H1 (cell line): ENCODE data around the gene AP4M1. TPM values are rescaled to one million over a fixed set of nuclear protein-coding genes. Genes with fewer than 3 reads are reported as not detected.

Source experiments
- CTCF ChIA-PET: fragments of 300-600 bp; sonication (Branson Sonifier 250); formaldehyde crosslinking; loops from one replicate; lab custom pipeline; 2021; ENCODE audit not compliant: partially characterized antibody; lab: Charles Lee
- POLR2A ChIA-PET: fragments of 300-600 bp; sonication (Branson Sonifier 250); formaldehyde crosslinking; loops from one replicate; lab custom pipeline; 2021; ENCODE audit warnings: inconsistent platforms; ENCODE audit not compliant: partially characterized antibody; lab: Charles Lee
- DNase-seq, 2 experiments: peaks; one replicate each; pipeline versions ENCODE4 v3.0.0 to v3.0.0-alpha.2; 2010 to 2022; ENCODE audit warnings: low spot score in 2 of 2, low read depth in 1 of 2, mixed read lengths in 1 of 2
- FAIRE-seq: peaks from 2 replicates; lab custom pipeline; 2011; peaks lifted over from hg19 to GRCh38; lab: Jason Lieb, UNC
- H2AFZ ChIP-seq: 2 replicates; pipeline ENCODE4 v1.8.1; 2012; ENCODE audit warnings: low read length, inconsistent platforms
- H2AK5ac ChIP-seq: 2 replicates; pipeline ENCODE4 v1.6.1; 2013; ENCODE audit warnings: low read depth, low read length
- H2BK120ac ChIP-seq: replicated peaks from 2 replicates; pipeline ENCODE3; 2013; ENCODE audit warnings: low read depth, low read length, inconsistent platforms
- H2BK12ac ChIP-seq: 2 replicates; pipeline ENCODE4 v1.6.1; 2013; ENCODE audit warnings: low read depth, low read length
- H2BK15ac ChIP-seq: 2 replicates; pipeline ENCODE4 v1.6.1; 2013; ENCODE audit warnings: low read length
- H2BK20ac ChIP-seq: 2 replicates; pipeline ENCODE4 v1.6.1; 2013; ENCODE audit warnings: low read length
- H2BK5ac ChIP-seq: 2 replicates; pipeline ENCODE4 v1.6.1; 2013; ENCODE audit warnings: low read depth, low read length
- H3K14ac ChIP-seq: 2 replicates; pipeline ENCODE4 v1.6.1; 2013; ENCODE audit warnings: inconsistent platforms; ENCODE audit not compliant: insufficient read length
- H3K18ac ChIP-seq: 2 replicates; pipeline ENCODE4 v1.6.1; 2013; ENCODE audit warnings: low read length; ENCODE audit errors: extremely low read depth
- H3K23ac ChIP-seq: 2 replicates; pipeline ENCODE4 v1.6.1; 2013; ENCODE audit warnings: inconsistent platforms; ENCODE audit not compliant: insufficient read length
- H3K23me2 ChIP-seq: 2 replicates; pipeline ENCODE4 v1.6.1; 2013; ENCODE audit warnings: low read depth, low read length
- H3K27ac ChIP-seq: 2 replicates; pipeline ENCODE4 v1.6.1; 2011; ENCODE audit warnings: low read depth, low read length, inconsistent platforms
- H3K27me3 ChIP-seq, 4 experiments: replicated peaks in 1 of 4; 1 replicate in 1 of 4; 2 replicates in 3 of 4; pipeline versions ENCODE4 v1.6.1 to v1.8.1; 2011 to 2013; ENCODE audit warnings: low read length in 3 of 4, mild to moderate bottlenecking in 3 of 4, inconsistent platforms in 2 of 4, mixed read lengths in 2 of 4, moderate library complexity in 1 of 4; ENCODE audit not compliant: control insufficient read depth in 3 of 4, insufficient read depth in 3 of 4; ENCODE audit errors: extremely low read depth in 1 of 4
- H3K36me3 ChIP-seq, 4 experiments: 2 replicates each; pipeline versions ENCODE4 v1.6.1 to v1.8.1; 2011 to 2013; ENCODE audit warnings: mild to moderate bottlenecking in 4 of 4, low read length in 3 of 4, moderate library complexity in 2 of 4, control low read depth in 1 of 4, inconsistent platforms in 1 of 4; ENCODE audit not compliant: insufficient read depth in 4 of 4, control insufficient read depth in 2 of 4
- H3K4ac ChIP-seq: replicated peaks from 2 replicates; pipeline ENCODE3; 2013; ENCODE audit warnings: low read length, low read depth, mixed read lengths, inconsistent platforms; ENCODE audit not compliant: insufficient read length
- H3K4me1 ChIP-seq, 4 experiments: replicated peaks in 1 of 4; 1 replicate in 1 of 4; 2 replicates in 3 of 4; pipeline versions ENCODE4 v1.6.1 to v1.8.1; 2011 to 2013; ENCODE audit warnings: low read length in 3 of 4, inconsistent platforms in 2 of 4, mixed read lengths in 1 of 4; ENCODE audit not compliant: insufficient read depth in 4 of 4, control insufficient read depth in 3 of 4
- H3K4me2 ChIP-seq, 2 experiments: 2 replicates each; pipeline versions ENCODE4 v1.6.1 to v1.8.1; 2011 to 2013; ENCODE audit warnings: low read depth in 2 of 2, low read length in 2 of 2, control low read depth in 1 of 2, inconsistent platforms in 1 of 2, mild to moderate bottlenecking in 1 of 2; ENCODE audit not compliant: insufficient read depth in 1 of 2
- H3K4me3 ChIP-seq, 4 experiments: fragments of 200-600, 300-600 bp in 1 of 4; sonication (generic), shearing (Covaris generic), sonication (Bioruptor Twin) in 1 of 4; 2 replicates each; pipeline versions ENCODE4 v1.5.1 to v1.8.1; 2011 to 2016; ENCODE audit warnings: low read length in 4 of 4, low read depth in 3 of 4, control low read depth in 2 of 4, inconsistent platforms in 2 of 4, mild to moderate bottlenecking in 2 of 4, mixed read lengths in 1 of 4, moderate library complexity in 1 of 4; ENCODE audit not compliant: insufficient read depth in 2 of 4; ENCODE audit errors: extremely low read depth in 1 of 4
- H3K56ac ChIP-seq: replicated peaks from 2 replicates; pipeline ENCODE3; 2013; ENCODE audit warnings: low read depth, mild to moderate bottlenecking, mixed read lengths, low read length, inconsistent platforms; ENCODE audit not compliant: insufficient read length
- H3K79me1 ChIP-seq: 2 replicates; pipeline ENCODE4 v1.6.1; 2013; ENCODE audit warnings: low read depth, low read length, control low read depth
- H3K79me2 ChIP-seq, 2 experiments: 2 replicates each; pipeline versions ENCODE4 v1.6.1 to v1.8.1; 2012 to 2013; ENCODE audit warnings: low read length in 2 of 2, mild to moderate bottlenecking in 2 of 2, inconsistent platforms in 1 of 2; ENCODE audit not compliant: insufficient read depth in 2 of 2, control insufficient read depth in 1 of 2
- H3K9ac ChIP-seq, 4 experiments: replicated peaks in 1 of 4; 1 replicate in 1 of 4; 2 replicates in 3 of 4; pipeline versions ENCODE4 v1.6.1 to v1.8.1; 2011 to 2013; ENCODE audit warnings: low read depth in 3 of 4, low read length in 3 of 4, control low read depth in 2 of 4, mild to moderate bottlenecking in 2 of 4, moderate library complexity in 2 of 4, inconsistent platforms in 1 of 4; ENCODE audit errors: extremely low read depth in 1 of 4
- H3K9me3 ChIP-seq, 2 experiments: 2 replicates each; pipeline versions ENCODE4 v1.6.1 to v1.8.1; 2012 to 2013; ENCODE audit warnings: mild to moderate bottlenecking in 2 of 2, moderate library complexity in 2 of 2, control low read depth in 1 of 2, inconsistent platforms in 1 of 2, low read depth in 1 of 2, low read length in 1 of 2, mixed read lengths in 1 of 2; ENCODE audit not compliant: insufficient read depth in 2 of 2
- H4K20me1 ChIP-seq, 2 experiments: replicated peaks in 1 of 2; 2 replicates each; pipeline versions ENCODE3 to v1.8.1; 2011 to 2013; ENCODE audit warnings: inconsistent platforms in 2 of 2, low read length in 2 of 2, mild to moderate bottlenecking in 1 of 2; ENCODE audit not compliant: insufficient read depth in 2 of 2, control insufficient read depth in 1 of 2
- H4K5ac ChIP-seq: 2 replicates; pipeline ENCODE4 v1.6.1; 2013; ENCODE audit warnings: low read length, low read depth, mixed read lengths, inconsistent platforms; ENCODE audit not compliant: insufficient read length
- H4K8ac ChIP-seq: 2 replicates; pipeline ENCODE4 v1.8.0; 2013; ENCODE audit warnings: mild to moderate bottlenecking, moderate library complexity, low read length, inconsistent platforms; ENCODE audit not compliant: insufficient read depth; ENCODE audit errors: extremely low read depth
- H4K91ac ChIP-seq: replicated peaks from 2 replicates; pipeline ENCODE3; 2013; ENCODE audit warnings: low read length, mixed read lengths, inconsistent platforms; ENCODE audit not compliant: insufficient read length
- CEBPB ChIP-seq: IDR thresholded peaks from 2 replicates; pipeline ENCODE4 v1.6.1; 2012; ENCODE audit warnings: low read depth, low read length
- CHD2 ChIP-seq: IDR thresholded peaks from 2 replicates; pipeline ENCODE4 v1.6.1; 2012; ENCODE audit warnings: low read length, improper control_type of control experiment
- CTBP2 ChIP-seq: IDR thresholded peaks from 2 replicates; pipeline ENCODE4 v1.7.0; 2011; ENCODE audit warnings: borderline replicate concordance, mild to moderate bottlenecking, moderate library complexity, mixed read lengths, low read length; ENCODE audit not compliant: insufficient read depth, insufficient read length
- HDAC2 ChIP-seq, 2 experiments: fragments of 300-600 bp in 1 of 2; sonication (generic) in 1 of 2; IDR thresholded peaks; 2 replicates each; pipeline ENCODE4 v1.6.1; 2011 to 2012; ENCODE audit warnings: low read depth in 2 of 2, low read length in 2 of 2, mild to moderate bottlenecking in 2 of 2, moderate library complexity in 2 of 2, borderline replicate concordance in 1 of 2, inconsistent platforms in 1 of 2
- SAP30 ChIP-seq: fragments of 300-600 bp; sonication (generic); IDR thresholded peaks from 2 replicates; pipeline ENCODE4 v1.7.1; 2012; ENCODE audit warnings: low read length, moderate library complexity, mild to moderate bottlenecking, inconsistent platforms; ENCODE audit not compliant: insufficient read depth, insufficient replicate concordance
- SP1 ChIP-seq: IDR thresholded peaks from 2 replicates; pipeline ENCODE4 v1.6.1; 2011; ENCODE audit warnings: low read depth, low read length
- YY1 ChIP-seq: IDR thresholded peaks from 2 replicates; pipeline ENCODE4 v1.6.1; 2011; ENCODE audit warnings: low read depth, mild to moderate bottlenecking, low read length
- WGBS, 2 experiments: shearing (Covaris generic) in 1 of 2; methylation state at CpG; one replicate each; pipeline versions ENCODE4 v1.1.6 to v1.1.7; 2013 to 2015; ENCODE audit warnings: low lambda C conversion rate in 2 of 2, mixed read lengths in 2 of 2, inconsistent platforms in 1 of 2, low coverage in 1 of 2, missing lambda C conversion rate in 1 of 2; ENCODE audit not compliant: insufficient replicate concordance in 2 of 2, insufficient coverage in 1 of 2, insufficient read length in 1 of 2; ENCODE audit errors: extremely low coverage in 1 of 2, missing lambda C conversion rate in 1 of 2; 5-methylcytosine and 5-hydroxymethylcytosine counted together
- polyA plus RNA-seq, 7 experiments: library from polyadenylated mRNA; depleted of rRNA in 3 of 7; stranded (reverse) in 5 of 7; unstranded in 2 of 7; fragments of >200 nt in 5 of 7; fragments of 200-250 nt in 2 of 7; gene quantifications; 1 replicate in 5 of 7; 2 replicates in 1 of 7; 4 replicates in 1 of 7; pipeline versions ENCODE4 v1.2.1 to v1.2.3, GENCODE V29; 2011 to 2013; ENCODE audit warnings: missing spikeins in 2 of 7, mixed read lengths in 2 of 7
- total RNA-seq: library from RNA; stranded (reverse); fragmentation: NEBNext Ultra II Directional; extraction: Animal tissue kit (Norgen Biotek cat#: 25700); gene quantifications from 2 replicates; pipeline ENCODE4 v1.2.1, GENCODE V29; 2021
- TF ChIP-seq, protein P1 (sequence below), 3 experiments: IDR thresholded peaks; 1 replicate in 2 of 3; 2 replicates in 1 of 3; pipeline versions ENCODE4 v1.5.1 to v1.6.1; 2011; ENCODE audit warnings: low read length in 3 of 3, mild to moderate bottlenecking in 3 of 3, inconsistent platforms in 2 of 3, low read depth in 1 of 3, moderate library complexity in 1 of 3; ENCODE audit not compliant: insufficient read depth in 1 of 3; ENCODE audit errors: control extremely low read depth in 1 of 3

AP4M1 gene
- total and polyA plus RNA-seq, 2 of the 8 experiments (the other 6 are each of a cell fraction or from before 2014, with no cell fraction given), result 15.2 to 16.6 TPM

DNA sequence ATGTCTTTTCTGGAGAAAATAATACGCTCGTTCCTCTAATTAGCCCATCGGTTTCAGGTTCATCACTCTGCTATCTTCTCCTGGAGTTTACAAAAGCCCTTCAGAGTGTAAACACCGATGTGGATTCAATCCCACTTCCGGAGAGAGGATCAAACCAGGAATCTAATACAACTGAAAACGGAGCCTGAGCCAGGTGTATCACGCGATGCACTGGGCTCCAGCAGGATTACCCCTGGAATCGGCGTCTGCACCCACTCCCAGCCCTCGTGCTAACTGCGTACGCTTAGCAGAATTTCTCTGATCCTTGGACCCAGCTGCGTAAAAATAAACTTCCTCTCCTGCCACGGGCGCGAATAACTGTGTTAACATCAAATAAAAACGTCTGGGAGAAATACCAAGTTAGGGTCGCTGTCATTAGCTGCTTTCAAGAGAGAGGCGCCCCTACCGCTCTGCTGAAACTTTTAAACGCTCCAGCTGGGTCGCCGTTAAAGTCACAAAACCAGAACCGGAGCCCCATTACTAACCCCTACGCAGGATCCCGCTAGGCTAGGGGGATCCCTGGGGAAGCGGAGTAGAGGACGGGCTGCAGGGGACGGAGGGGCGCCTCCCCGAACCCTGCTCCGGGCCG lies 20.4 kb upstream of the AP4M1 start:
- H3K27me3 ChIP-seq, result no peaks in the 10 kb centered on the region
- H3K79me1 ChIP-seq, result peaks cover 4% of the 10 kb centered on the region; the same call in 1 of the 2 replicates
- peak overlapping the region; percentile 66 to 73 for H3K4me2 ChIP-seq
- FAIRE-seq, result no peak
- H3K18ac ChIP-seq, result no peak overlapping the region
- peak overlapping the region; percentile 91 for H3K27ac ChIP-seq
- no peak overlapping the region for H2BK15ac ChIP-seq
- peak overlapping the region; percentile 97 for H3K4ac ChIP-seq
- H2BK120ac ChIP-seq, result no peak overlapping the region
- H4K91ac ChIP-seq, result peak overlapping the region; percentile 55
- H3K56ac ChIP-seq, result peak overlapping the region; percentile 92
- H3K23ac ChIP-seq, result no peak overlapping the region
- H4K5ac ChIP-seq, result peak overlapping the region; percentile 68
- no peak overlapping the region for H2AFZ ChIP-seq
- peak overlapping the region; percentile 94 to 97 (median 94) for H3K9ac ChIP-seq
- peaks cover 1 to 3% of the 10 kb centered on the region in 2 experiments for H4K20me1 ChIP-seq
- H2BK5ac ChIP-seq, result peak overlapping the region; percentile 85
- H3K9me3 ChIP-seq, result peaks cover 4 to 8% of the 10 kb centered on the region in 2 experiments; a peak in 2 of 4 replicates
- CTCF ChIA-PET, result interaction anchor here (0.9 kb wide), 1 partner anchor 17 kb away, joined by 3 read pairs; no protein-coding TSS in a partner anchor
- H2AK5ac ChIP-seq, result no peak overlapping the region
- peaks cover 6% of the 10 kb centered on the region; the same call in 1 of the 2 replicates for H3K23me2 ChIP-seq
- H3K4me3 ChIP-seq, result peak overlapping the region; percentile 76 to 100 (median 96)
- TF ChIP-seq SP1 (no peak), HDAC2 (IDR thresholded peaks at IDR 0.05; ENCODE audit: borderline replicate concordance in 1 of 2, low read depth in 2 of 2, low read length in 2 of 2) (no peak), CEBPB (no peak), YY1 (no peak), SAP30 (peak; percentile 45), CHD2 (no peak), CTBP2 (no peak)
- TF ChIP-seq, protein P1, sequence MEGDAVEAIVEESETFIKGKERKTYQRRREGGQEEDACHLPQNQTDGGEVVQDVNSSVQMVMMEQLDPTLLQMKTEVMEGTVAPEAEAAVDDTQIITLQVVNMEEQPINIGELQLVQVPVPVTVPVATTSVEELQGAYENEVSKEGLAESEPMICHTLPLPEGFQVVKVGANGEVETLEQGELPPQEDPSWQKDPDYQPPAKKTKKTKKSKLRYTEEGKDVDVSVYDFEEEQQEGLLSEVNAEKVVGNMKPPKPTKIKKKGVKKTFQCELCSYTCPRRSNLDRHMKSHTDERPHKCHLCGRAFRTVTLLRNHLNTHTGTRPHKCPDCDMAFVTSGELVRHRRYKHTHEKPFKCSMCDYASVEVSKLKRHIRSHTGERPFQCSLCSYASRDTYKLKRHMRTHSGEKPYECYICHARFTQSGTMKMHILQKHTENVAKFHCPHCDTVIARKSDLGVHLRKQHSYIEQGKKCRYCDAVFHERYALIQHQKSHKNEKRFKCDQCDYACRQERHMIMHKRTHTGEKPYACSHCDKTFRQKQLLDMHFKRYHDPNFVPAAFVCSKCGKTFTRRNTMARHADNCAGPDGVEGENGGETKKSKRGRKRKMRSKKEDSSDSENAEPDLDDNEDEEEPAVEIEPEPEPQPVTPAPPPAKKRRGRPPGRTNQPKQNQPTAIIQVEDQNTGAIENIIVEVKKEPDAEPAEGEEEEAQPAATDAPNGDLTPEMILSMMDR (IDR thresholded peaks at IDR 0.05; ENCODE audit: control extremely low read depth in 1 of 3, insufficient read depth in 1 of 3, low read depth in 1 of 3, low read length in 3 of 3), result no peak
- TF ChIP-seq, all 59 proteins: peak for 1
- WGBS, 2 experiments, result 4% methylated on average over 32 of the region's 34 CpGs; no CpG with 5 or more reads in 1 of the 2 experiments
- H3K79me2 ChIP-seq, result peaks cover 32 to 52% of the 10 kb centered on the region in 2 experiments
- no peak for DNase-seq
- H4K8ac ChIP-seq, result peak overlapping the region; percentile 100
- no peak overlapping the region for H2BK20ac ChIP-seq
- POLR2A ChIA-PET, result interaction anchor here (0.9 to 19.6 kb wide), 5 partner anchors 11 to 36 kb away, joined by 3 to 722 read pairs (median 163); partner anchors contain the start of genes AP4M1, MCM7 and ZSCAN21
- peaks cover 0 to 9% (median 4%) of the 10 kb centered on the region in 4 experiments; a peak in 3 of 7 replicates for H3K4me1 ChIP-seq
- H2BK12ac ChIP-seq, result no peak overlapping the region
- peaks cover 20 to 41% (median 31%) of the 10 kb centered on the region in 4 experiments for H3K36me3 ChIP-seq
- no peak overlapping the region for H3K14ac ChIP-seq
